NCI-H446 treated with DMSO at 0.1 percent for 48 hours (cell line): Measurements from ENCODE around the gene EBF4.

Experiments used
- DNase-seq: peaks from one replicate; lab custom pipeline; 2025; lab: John Stamatoyannopoulos, UW

The EBF4 gene, protein sequence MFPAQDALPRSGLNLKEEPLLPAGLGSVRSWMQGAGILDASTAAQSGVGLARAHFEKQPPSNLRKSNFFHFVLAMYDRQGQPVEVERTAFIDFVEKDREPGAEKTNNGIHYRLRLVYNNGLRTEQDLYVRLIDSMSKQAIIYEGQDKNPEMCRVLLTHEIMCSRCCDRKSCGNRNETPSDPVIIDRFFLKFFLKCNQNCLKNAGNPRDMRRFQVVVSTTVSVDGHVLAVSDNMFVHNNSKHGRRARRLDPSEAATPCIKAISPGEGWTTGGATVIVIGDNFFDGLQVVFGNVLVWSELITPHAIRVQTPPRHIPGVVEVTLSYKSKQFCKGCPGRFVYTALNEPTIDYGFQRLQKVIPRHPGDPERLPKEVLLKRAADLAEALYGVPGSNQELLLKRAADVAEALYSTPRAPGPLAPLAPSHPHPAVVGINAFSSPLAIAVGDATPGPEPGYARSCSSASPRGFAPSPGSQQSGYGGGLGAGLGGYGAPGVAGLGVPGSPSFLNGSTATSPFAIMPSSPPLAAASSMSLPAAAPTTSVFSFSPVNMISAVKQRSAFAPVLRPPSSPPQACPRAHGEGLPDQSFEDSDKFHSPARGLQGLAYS

DNA sequence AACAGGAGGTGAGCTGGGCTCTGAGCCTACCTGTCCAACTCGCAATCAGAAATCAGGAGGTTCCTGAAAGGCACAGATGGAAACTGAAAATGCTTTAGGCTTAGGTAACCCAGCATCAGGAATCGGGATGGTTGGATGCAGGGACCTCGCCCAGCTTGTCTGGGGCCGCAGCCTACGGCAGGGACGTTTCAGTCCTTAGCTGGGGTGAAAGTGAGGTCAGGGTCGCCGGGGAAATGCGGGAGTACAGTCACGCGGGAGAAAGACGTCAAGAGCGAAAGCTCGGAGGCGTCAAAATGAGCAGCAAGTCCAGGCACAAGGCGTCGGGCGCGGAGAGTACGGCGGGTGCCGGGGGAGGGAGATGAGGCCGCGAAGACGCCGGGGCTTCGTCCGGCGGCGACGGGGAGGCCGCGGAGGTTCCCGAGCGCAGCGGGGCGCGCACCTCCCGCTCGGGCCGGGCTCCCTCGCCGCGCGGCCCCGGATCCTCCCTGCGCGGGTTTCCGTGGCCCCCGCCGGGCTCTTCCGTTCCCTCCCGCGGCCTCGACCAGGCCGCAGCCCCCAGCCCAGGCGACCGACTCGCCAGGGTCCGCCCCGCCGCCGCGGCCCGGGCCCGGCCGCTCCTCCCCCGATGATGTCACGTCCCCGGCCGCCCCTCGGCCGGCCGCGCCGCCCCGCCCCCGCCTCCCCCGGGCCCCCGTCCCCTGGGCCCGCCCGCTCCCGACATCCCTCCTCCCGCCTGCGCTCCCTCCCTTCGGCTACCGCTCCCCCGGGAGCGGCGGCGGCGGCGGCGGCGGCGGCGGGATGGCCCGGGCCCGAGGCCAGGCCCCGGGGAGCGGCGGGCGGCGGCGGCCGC is at the start of gene EBF4:
Gene EBF4 (plus strand): TSS at position 745 of the 850 bp plus-strand sequence. CDS start 866 bp downstream, outside the sequence.
- no peak for DNase-seq

DNA sequence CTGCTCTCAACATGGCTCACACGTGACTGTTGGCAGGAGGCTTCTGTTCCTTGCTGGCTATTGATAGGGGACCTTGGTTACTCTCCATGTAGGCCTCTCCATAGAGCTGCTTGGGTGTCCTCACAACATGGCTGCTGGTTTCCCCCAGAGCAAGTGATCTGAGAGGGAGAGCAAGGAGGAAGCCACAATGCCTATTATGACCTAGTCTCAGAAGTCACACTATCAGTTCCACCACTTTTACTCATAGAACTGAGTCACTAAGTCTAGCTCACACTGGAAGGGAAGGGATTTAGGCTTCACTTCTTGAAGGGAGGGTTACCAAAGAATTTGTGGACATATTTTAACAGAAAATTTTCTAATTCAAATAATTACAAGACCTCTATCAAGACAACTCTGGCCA is 48.9 kb upstream of the EBF4 start:
- DNase-seq, result no peak

DNA sequence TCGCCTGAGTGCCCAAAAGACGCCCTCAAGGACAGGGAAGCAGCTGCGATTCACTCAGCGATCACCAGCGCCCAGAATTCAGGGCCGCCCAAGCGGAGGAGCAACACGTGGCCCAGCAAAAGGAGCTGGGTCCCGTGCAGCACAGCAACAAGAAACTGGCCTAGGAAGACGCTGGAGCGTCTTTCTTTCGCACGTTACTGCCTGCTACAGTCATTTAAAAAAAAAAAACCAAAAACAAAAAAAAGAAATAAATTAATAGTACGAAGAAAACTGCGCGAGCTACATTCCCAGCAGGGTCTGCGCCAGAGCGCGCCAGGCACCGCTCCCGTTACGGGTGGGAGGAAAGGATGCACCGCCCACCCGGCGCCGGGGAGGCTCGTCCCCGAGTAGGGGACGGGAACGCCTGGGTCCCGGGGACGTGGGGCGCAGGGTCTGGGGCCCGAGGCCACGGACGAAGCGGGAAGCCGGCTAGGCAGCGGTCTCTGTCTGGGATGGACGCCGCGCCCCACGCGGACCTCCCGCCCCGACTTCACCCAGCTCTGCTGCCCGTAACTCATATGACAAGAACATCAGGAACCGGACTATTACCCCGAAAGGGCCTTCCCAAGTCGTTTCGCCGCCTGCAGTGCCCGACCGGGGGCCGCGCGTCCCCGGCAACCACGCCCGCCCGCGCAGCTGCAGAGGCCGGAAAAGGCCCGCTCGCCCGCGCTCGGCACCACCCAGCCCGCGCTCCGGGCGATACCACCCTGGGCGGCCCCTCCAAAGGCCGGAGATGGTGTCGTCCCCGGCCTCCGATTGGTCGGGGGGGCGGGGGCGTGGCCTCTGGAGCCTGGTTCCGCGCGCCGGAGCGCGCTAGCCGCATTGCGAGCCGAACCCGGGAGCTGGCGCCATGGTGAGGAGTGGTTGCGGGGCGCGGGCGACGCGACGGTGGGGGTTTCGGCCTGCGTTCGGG is 40.5 kb upstream of the EBF4 start, which contains the start of gene NOP56:
Gene NOP56 (plus strand): TSS at position 861 of the 952 bp plus-strand sequence. CDS start 29 bp downstream, at position 890.
- DNase-seq, result peak; percentile 78

DNA sequence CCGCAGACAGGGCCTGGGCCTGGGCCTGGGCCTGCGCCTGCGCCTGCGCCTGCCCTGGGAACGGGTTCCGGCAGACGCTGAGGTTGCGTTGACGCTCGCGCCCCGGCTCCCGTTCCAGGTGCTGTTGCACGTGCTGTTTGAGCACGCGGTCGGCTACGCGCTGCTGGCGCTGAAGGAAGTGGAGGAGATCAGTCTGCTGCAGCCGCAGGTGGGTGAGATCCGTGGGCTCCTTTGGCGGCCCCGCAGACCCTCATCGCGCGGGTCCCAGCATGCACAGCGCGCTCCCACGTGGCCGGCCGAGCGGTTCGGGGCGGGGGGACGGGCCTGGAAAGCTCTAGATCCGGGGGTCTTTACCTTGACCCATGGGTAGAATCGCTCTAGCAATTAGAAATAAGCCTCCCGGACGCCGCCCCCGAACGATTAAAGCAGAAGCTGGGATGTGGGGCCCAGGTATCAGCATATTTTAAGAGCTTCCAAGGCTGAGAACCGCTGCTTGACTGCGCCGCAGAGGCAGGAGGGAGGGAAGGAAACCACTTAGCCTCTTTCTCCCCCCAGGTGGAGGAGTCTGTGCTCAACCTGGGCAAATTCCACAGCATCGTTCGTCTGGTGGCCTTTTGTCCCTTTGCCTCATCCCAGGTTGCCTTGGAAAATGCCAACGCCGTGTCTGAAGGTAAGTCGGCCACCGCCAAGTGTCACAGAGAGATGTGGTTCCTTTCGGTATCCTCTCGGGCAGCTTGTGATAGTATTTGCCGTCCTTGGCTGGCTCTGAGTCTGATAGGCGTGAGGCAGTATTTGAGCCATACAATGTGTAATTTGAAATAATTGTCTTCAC is 39.6 kb upstream of the EBF4 start:
- DNase-seq, result no peak

DNA sequence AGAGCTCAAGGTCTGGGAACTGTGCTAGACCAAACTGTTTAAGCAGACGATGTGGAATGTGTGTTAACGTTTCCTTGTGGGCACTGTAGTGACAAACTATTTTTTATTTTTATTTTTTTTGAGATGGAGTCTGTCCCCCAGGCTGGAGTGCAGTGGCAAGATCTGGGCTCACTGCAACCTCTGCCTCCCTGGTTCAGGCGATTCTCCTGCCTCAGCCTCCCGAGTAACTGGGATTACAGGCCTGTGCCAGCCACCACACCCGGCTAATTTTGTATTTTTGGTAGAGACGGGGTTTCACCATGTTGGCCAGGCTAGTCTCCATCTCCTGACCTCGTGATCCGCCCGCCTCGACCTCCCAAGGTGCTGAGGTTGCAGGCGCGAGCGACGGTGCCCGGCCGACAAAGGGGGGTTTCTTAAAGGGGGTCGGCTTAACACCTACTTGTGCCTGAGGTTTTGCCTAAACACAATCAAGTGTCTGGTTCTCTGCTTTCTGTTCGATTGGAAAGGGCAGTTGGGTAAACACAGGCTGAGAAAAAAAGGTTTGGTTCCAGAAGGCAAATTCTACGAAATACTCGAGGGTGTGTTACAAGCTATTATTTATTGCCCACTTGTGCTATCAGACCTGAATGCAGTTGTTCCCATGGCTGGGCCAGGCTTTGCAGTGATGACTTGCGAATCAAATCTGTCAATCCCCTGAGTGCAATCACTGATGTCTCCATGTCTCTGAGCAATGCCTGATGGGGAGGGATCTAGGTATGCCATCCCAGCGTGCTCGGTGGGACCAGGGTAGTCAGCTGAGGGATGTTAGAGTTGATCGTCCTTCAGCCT is 38.8 kb upstream of the EBF4 start:
- DNase-seq, result no peak

DNA sequence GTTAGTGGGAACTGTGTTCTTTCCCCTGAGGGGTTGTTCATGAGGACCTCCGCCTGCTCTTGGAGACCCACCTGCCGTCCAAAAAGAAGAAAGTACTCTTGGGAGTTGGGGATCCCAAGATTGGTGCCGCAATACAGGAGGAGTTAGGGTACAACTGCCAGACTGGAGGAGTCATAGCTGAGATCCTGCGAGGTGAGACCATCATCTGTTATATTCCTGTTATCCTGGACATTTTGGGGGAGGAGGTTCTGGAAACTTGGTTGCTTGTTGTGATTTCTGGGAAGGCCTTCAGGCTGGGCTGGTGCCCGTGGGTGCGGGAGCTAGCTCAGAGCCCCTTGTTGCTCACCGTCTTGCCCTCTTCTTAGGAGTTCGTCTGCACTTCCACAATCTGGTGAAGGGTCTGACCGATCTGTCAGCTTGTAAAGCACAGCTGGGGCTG is 38.2 kb upstream of the EBF4 start:
- no peak for DNase-seq

DNA sequence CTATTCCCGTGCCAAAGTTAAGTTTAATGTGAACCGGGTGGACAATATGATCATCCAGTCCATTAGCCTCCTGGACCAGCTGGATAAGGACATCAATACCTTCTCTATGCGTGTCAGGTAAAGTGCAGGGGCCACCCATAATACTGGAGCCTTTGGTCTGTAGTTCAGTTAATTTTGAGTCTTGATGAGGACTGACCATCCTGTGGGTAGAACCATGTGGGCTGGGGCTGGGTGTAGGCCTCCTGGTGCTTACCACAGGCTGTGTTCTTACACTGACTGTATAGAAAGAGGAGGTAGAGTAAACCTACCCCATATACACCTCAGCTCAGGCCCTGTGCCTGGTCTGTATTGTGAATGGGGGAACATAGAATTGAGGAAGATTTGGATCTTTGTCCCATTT is 37.7 kb upstream of the EBF4 start:
- DNase-seq, result no peak

DNA sequence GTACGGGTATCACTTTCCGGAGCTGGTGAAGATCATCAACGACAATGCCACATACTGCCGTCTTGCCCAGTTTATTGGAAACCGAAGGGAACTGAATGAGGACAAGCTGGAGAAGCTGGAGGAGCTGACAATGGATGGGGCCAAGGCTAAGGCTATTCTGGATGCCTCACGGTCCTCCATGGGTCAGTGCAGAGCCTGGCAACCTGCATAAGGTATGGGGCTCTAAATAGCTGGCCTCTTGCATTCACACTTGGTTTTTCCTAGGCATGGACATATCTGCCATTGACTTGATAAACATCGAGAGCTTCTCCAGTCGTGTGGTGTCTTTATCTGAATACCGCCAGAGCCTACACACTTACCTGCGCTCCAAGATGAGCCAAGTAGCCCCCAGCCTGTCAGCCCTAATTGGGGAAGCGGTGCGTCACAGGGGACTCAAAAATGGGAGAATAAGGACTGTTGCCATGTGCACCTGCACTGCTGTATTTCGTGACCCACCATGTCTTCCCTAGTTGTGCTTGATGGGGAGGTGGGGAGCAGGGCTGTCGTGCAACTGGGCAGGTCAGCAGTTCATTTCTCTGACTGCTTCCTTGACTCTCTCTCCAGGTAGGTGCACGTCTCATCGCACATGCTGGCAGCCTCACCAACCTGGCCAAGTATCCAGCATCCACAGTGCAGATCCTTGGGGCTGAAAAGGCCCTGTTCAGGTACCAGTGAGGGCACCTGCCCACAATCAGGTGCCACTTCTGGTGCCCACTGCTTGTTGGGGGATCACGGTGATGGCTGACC is 37.1 kb upstream of the EBF4 start:
- no peak for DNase-seq

DNA sequence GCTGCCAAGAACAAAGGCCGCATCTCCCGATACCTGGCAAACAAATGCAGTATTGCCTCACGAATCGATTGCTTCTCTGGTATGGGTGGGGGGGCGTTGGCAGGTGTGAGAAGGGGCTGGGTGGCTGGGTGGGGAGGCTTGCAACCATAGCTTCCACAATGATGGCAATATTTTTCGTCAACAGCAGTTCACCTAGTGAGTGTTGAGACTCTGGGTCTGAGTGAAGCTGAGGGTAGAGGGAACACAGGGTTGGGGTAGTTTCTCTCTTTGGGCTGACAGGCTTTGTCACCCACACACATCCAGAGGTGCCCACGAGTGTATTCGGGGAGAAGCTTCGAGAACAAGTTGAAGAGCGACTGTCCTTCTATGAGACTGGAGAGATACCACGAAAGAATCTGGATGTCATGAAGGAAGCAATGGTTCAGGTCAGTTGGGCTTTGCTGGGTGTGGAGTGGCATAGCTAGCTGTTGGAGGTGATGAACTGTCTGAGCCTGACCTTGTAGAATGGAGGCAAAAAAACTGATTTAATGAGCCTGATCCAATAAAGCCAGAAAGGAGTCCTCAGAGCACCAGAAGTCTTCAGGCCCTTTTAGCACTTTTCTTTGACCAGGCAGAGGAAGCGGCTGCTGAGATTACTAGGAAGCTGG is 36.0 kb upstream of the EBF4 start:
- DNase-seq, result no peak

DNA sequence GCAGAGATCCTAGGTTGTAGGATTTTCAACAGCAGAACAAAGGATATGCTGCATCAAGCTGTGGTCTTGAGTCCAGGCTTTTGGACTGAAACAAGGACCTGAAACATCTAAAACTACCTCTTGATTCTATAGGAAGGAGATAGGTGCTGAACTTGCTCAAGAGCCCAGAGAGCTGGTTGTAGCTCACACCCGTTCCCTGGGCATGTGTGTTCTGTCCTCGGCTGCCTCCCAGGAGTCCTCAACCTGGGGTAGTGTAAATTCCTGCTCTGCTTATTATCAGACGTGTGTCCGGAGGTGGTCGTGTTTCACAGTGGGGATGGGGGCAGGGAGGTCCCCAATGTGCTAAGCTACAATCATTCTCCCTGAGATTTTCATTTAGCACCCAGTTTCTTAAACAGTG is 35.3 kb upstream of the EBF4 start:
- DNase-seq, result no peak

DNA sequence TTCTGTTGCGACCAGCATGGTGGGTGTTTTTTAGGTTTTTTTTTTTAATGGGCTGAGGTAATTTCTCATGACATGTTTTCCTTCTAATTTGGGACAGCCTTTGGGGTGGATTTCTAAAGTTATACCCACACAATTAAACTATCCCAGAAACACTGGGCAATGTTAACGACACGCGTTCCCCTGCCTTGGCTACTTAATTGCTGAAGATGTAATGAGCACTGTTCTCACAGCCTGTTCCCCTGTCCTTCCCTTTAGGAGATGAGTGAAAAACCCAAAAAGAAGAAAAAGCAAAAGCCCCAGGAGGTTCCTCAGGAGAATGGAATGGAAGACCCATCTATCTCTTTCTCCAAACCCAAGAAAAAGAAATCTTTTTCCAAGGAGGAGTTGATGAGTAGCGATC is 34.9 kb upstream of the EBF4 start:
- DNase-seq, result no peak

DNA sequence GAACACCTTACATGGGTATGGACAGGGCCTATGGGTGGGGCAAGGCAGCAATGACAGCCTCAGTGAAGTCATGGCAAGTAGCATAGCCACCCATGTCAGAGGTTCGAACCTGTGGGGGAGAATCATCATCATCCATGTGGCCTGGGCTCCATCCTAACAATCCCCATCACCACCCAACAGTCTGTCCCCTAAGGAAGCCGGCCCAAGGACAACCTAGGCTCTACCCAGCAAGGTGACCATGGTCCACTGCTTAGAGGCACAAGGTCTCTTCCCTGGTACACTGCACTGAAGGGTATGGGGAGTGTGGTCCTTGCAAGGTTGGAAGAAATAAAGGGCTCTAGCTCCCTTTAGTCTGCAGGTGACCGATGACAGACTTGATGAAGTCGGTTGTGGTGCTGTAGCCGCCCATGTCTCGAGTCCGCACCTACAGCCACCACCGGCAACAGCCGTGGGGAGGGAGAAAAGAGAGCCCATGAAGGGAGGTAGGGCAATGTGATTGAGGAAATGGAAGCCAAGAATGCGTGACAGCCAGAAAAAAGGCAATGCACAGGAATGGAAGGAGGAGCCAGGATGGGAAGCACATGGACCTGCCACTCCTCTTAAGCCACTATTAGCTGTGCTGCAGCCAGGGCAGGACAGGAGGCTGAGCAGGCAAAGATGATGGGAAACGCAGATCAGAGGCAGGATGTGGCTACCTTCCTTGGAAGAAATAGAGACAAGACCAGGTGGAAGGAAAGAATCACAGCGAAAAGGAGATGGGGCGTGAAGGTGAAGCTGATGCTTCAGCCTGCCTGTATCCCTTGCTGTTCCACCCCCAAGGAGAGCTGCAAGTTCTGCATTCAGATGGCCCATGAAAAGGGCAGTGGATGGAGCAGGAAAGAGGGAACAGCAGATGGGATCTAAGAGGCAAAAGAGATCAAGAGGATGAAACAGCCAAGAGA is 33.9 kb upstream of the EBF4 start:
- DNase-seq, result no peak

DNA sequence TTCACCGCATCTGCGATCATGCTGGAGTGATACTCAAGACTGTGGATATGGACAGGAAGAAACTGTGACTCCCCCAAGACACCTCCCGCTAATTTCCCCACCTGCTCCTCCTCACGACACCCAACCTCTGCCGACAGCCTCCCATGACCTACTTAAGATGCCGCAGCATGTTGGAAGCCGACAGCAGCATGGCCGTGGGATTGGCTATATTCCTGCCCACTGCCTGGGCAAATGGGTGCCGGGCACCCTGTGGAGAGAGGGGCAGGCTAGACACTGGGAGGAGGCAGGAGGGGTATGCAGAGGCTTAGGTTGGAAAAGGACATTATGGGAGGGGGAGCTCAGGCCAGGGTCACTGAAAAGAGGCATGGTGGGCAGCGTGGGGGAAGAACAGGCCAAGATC is 33.0 kb upstream of the EBF4 start:
- DNase-seq, result no peak

DNA sequence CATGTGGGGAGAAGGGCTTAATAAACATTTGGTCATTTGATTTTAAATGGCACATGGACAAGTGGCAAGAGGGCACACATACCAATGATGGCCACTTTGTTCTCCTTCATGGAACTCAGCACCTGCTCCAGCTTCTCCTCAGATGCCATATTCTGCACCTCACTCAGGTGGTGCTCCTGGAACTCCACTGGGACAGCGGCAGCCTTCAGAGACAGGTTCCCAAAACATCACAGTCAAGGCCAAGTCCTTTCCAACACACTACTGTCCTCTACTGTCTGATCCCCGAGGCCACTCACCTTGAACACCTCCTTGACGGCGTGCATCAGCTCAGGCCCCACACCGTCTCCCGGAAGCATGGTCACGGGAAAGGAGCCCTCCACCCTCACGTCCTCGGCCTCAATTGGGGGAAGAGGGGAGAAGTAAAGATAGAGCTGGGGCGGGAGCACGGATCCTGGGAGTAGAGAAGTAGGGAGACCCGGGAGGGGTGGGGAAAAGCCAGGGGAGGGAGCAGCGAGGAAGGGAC is 29.2 kb upstream of the EBF4 start:
- no peak for DNase-seq

DNA sequence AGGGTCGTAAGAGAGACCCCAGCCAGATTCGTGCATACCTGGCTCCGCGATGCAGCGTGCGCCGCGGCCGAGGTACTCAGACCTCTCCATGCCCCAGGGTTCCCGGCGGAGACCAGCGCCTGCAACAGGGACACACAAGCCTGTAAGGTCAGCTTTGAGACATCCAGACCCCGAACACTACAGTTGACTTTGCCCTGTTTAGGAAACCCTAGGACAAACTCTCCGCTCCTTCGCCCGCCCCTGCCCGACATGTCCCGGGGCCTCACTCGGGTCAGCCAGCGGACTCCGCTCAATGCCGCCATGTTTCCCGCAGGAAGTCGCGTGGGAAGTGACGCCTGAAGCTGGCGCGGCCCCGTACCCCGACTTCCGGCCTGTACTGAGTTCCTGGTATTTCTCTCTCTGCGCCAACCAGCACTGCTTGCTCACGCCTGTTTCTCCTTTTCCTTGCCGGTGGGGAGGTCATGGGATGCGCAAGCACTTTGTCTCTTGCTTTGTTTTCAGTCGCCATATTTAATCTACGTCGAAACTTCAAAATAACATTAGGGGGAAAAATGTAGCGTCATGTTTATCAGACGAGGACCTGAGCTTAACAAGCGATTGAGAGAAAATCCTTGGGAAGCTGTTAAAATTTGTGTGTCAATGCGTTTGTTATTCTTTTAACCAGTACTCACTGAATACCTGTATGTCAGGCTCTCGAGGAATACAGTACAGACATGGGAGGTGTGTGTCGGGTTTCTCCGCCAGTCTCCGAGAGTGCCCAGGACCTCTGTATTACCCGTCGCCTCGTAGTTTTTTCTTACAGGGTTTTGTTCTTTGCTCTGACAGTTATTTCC is 28.5 kb upstream of the EBF4 start, which contains the start of gene IDH3B:
Gene IDH3B (minus strand): TSS at position 330 of the 833 bp plus-strand sequence. CDS start 28 bp downstream, at position 302.
- peak; percentile 85 for DNase-seq

DNA sequence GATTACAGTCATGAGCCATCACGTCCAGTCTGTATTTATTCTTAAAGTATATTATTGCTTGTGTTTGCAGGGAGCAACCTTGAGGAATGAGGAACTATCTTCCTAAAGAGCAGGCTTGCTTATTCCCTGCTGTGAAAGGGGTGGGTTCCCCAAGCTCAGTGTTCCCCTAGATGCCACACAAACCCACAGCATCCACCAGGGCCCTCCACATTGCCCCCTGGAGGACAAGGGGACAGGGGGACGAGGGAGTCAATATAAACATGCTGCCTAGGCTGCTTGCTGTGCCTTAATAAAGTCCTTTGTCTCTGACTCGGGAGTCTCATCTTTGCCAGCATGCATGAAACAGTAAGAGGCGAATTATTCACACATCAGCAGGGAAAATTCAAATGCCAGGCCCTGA is 20.6 kb upstream of the EBF4 start:
- no peak for DNase-seq
